Measurements from ENCODE around the gene KDM2A.

The KDM2A gene

GRCh38 chr11:67118801-67119584, at the start of gene KDM2A:
Gene KDM2A, plus strand, starts transcription at chr11:67119263. Its CDS starts 2,054 bp downstream, at chr11:67121317.
- intact Hi-C loops (cut with DNase I) = no loop called here

GRCh38 chr11:67071420-67072284, 47.4 kb upstream of the KDM2A start:
- intact Hi-C loops (cut with DNase I) = no loop called here

More at GRCh38 chr11:67118801-67119584, at the start of gene KDM2A:
- DNase-seq = peak; percentile 93 to 99 (median 97)

GRCh38 chr11:67072295-67072694, 46.8 kb upstream of the KDM2A start:
- intact Hi-C loops (cut with DNase I) = no loop called here
- DNase-seq = no peak

More at GRCh38 chr11:67071420-67072284, 47.4 kb upstream of the KDM2A start:
- DNase-seq = peak; percentile 60 to 89 (median 74)

GRCh38 chr11:67073908-67074307, 45.2 kb upstream of the KDM2A start:
- no peak for DNase-seq
- intact Hi-C loops (cut with DNase I) = no loop called here

GRCh38 chr11:67076202-67076601, 42.9 kb upstream of the KDM2A start:
- intact Hi-C loops (cut with DNase I) = no loop called here
- no peak for DNase-seq

- intact Hi-C loops (cut with DNase I) = no loop called here
- no peak for DNase-seq
Observed at GRCh38 chr11:67079065-67079705, 39.9 kb upstream of the KDM2A start.

GRCh38 chr11:67082071-67082791, 36.8 kb upstream of the KDM2A start:
- DNase-seq = peak in 4 of 42 donors; percentile 6 to 28 (median 12)
- intact Hi-C loops (cut with DNase I) = no loop called here

- intact Hi-C loops (cut with DNase I) = no loop called here
- no peak for DNase-seq
Observed at GRCh38 chr11:67083786-67084366, 35.2 kb upstream of the KDM2A start.

- intact Hi-C loops (cut with DNase I) = no loop called here
- DNase-seq = no peak
Observed at GRCh38 chr11:67085617-67086016, 33.4 kb upstream of the KDM2A start.

GRCh38 chr11:67090717-67091116, 28.3 kb upstream of the KDM2A start:
- no peak for DNase-seq
- intact Hi-C loops (cut with DNase I) = no loop called here

- DNase-seq = no peak
- intact Hi-C loops (cut with DNase I) = no loop called here
Observed at GRCh38 chr11:67095214-67095507, 23.9 kb upstream of the KDM2A start.

- intact Hi-C loops (cut with DNase I) = no loop called here
- no peak for DNase-seq
Observed at GRCh38 chr11:67098799-67099429, 20.1 kb upstream of the KDM2A start.

- intact Hi-C loops (cut with DNase I) = no loop called here
- no peak for DNase-seq
Observed at GRCh38 chr11:67099831-67100324, 19.2 kb upstream of the KDM2A start.

- intact Hi-C loops (cut with DNase I) = no loop called here
- DNase-seq = no peak
Observed at GRCh38 chr11:67102664-67103063, 16.4 kb upstream of the KDM2A start.

- intact Hi-C loops (cut with DNase I) = no loop called here
- DNase-seq = no peak
Observed at GRCh38 chr11:67105964-67106363, 13.1 kb upstream of the KDM2A start.

- DNase-seq = no peak
- intact Hi-C loops (cut with DNase I) = no loop called here
Observed at GRCh38 chr11:67111261-67111660, 7.8 kb upstream of the KDM2A start.

GRCh38 chr11:67113231-67113721, 5.8 kb upstream of the KDM2A start:
- peak in 2 of 42 donors; percentile 10 to 23 for DNase-seq
- intact Hi-C loops (cut with DNase I) = no loop called here

- DNase-seq = peak in 4 of 42 donors; percentile 8 to 45 (median 24)
- intact Hi-C loops (cut with DNase I) = no loop called here
Observed at GRCh38 chr11:67114275-67114896, 4.7 kb upstream of the KDM2A start.

All from head of caudate nucleus (tissue), 42 donors.